ENCODE measurements around the gene DGKI. TPM values are rescaled to one million over a fixed set of nuclear protein-coding genes. Genes with fewer than 3 reads are reported as not detected.

Gene DGKI
- total RNA-seq, 1 experiment from 2014 or later, result 0.41 TPM

GRCh38 chr7:137488038-137488437 is 358.7 kb downstream of the DGKI start:
- H3K27me3 ChIP-seq (ENCODE audit: insufficient read depth, low read depth), result no peaks in the 10 kb centered on the region
- no peak overlapping the region for H3K4me3 ChIP-seq
- no peaks in the 10 kb centered on the region for H3K79me2 ChIP-seq (ENCODE audit: low read depth)
- intact Hi-C loops (cut with micrococcal nuclease; ENCODE audit: unreplicated experiment), result no loop called here
- no peak overlapping the region for H3K4me2 ChIP-seq
- no peaks in the 10 kb centered on the region for H3K36me3 ChIP-seq (ENCODE audit: low read depth)
- BruUV-seq (replicated peaks), result no TSS peak
- H3K9me2 ChIP-seq (ENCODE audit: insufficient read depth), result no peaks in the 10 kb centered on the region
- H3K9me3 ChIP-seq (ENCODE audit: insufficient read depth, low read depth), result no peaks in the 10 kb centered on the region
- no peaks in the 10 kb centered on the region for H3F3A ChIP-seq (ENCODE audit: insufficient read depth, low read depth)
- ChIA-PET POLR2A (ENCODE audit: unreplicated experiment) (no interaction called here), CTCF (no interaction called here)
- no peaks in the 10 kb centered on the region for H3K4me1 ChIP-seq (replicated peaks; ENCODE audit: insufficient read depth)
- TF ChIP-seq CTCF (conservative IDR thresholded peaks at IDR 0.05) (no peak), EZH2 (IDR thresholded peaks at IDR 0.05; ENCODE audit: low read depth) (no peak)
- DNase-seq, result no peak
- H3K27ac ChIP-seq, result no peak overlapping the region
- H2AFZ ChIP-seq, result no peak overlapping the region
- H4K20me1 ChIP-seq (ENCODE audit: insufficient read depth), result no peaks in the 10 kb centered on the region

- BruUV-seq (replicated peaks), result no TSS peak
- POLR2A ChIA-PET (ENCODE audit: unreplicated experiment), result no interaction called here
- CTCF ChIA-PET, result no interaction called here
Measured at GRCh38 chr7:137485818-137486217, 361.0 kb downstream of the DGKI start.

GRCh38 chr7:137484326-137484725 is 362.4 kb downstream of the DGKI start:
- intact Hi-C loops (cut with micrococcal nuclease; ENCODE audit: unreplicated experiment), result no loop called here
- H4K20me1 ChIP-seq (ENCODE audit: insufficient read depth), result no peaks in the 10 kb centered on the region
- H3K4me2 ChIP-seq, result no peak overlapping the region
- CTCF ChIA-PET, result no interaction called here
- no peaks in the 10 kb centered on the region for H3F3A ChIP-seq (ENCODE audit: insufficient read depth, low read depth)
- no peaks in the 10 kb centered on the region for H3K4me1 ChIP-seq (replicated peaks; ENCODE audit: insufficient read depth)
- H3K27me3 ChIP-seq (ENCODE audit: insufficient read depth, low read depth), result no peaks in the 10 kb centered on the region
- H3K79me2 ChIP-seq (ENCODE audit: low read depth), result no peaks in the 10 kb centered on the region
- H3K36me3 ChIP-seq (ENCODE audit: low read depth), result no peaks in the 10 kb centered on the region
- TF ChIP-seq CTCF (conservative IDR thresholded peaks at IDR 0.05) (no peak), EZH2 (IDR thresholded peaks at IDR 0.05; ENCODE audit: low read depth) (no peak)
- DNase-seq, result no peak
- POLR2A ChIA-PET (ENCODE audit: unreplicated experiment), result no interaction called here
- H3K9me3 ChIP-seq (ENCODE audit: insufficient read depth, low read depth), result no peaks in the 10 kb centered on the region
- H3K4me3 ChIP-seq, result no peak overlapping the region
- no peak overlapping the region for H3K27ac ChIP-seq
- no peaks in the 10 kb centered on the region for H3K9me2 ChIP-seq (ENCODE audit: insufficient read depth)
- H2AFZ ChIP-seq, result no peak overlapping the region
- BruUV-seq (replicated peaks), result no TSS peak

More at GRCh38 chr7:137485818-137486217, 361.0 kb downstream of the DGKI start:
- Histone ChIP-seq H3K27me3 (ENCODE audit: insufficient read depth, low read depth) (no peaks in the 10 kb centered on the region), H3K36me3 (ENCODE audit: low read depth) (no peaks in the 10 kb centered on the region), H3K9me2 (ENCODE audit: insufficient read depth) (no peaks in the 10 kb centered on the region), H3F3A (ENCODE audit: insufficient read depth, low read depth) (no peaks in the 10 kb centered on the region), H2AFZ (no peak overlapping the region), H3K9me3 (ENCODE audit: insufficient read depth, low read depth) (no peaks in the 10 kb centered on the region), H3K4me3 (no peak overlapping the region), H3K27ac (no peak overlapping the region), H3K4me2 (no peak overlapping the region), H3K4me1 (replicated peaks; ENCODE audit: insufficient read depth) (no peaks in the 10 kb centered on the region), H4K20me1 (ENCODE audit: insufficient read depth) (no peaks in the 10 kb centered on the region), H3K79me2 (ENCODE audit: low read depth) (no peaks in the 10 kb centered on the region)
- TF ChIP-seq CTCF (conservative IDR thresholded peaks at IDR 0.05) (no peak), EZH2 (IDR thresholded peaks at IDR 0.05; ENCODE audit: low read depth) (no peak)
- DNase-seq, result no peak
- intact Hi-C loops (cut with micrococcal nuclease; ENCODE audit: unreplicated experiment), result no loop called here
